SK-N-SH (cell line): ENCODE results near the gene PBX2. TPM values are rescaled to one million over a fixed set of nuclear protein-coding genes. Genes with fewer than 3 reads are reported as not detected.

Experiments
- CTCF ChIA-PET: fragments of 300-600, 350-600 bp; formaldehyde crosslinking; extraction: SDS; loops from one replicate; lab custom pipeline; 2021; lab: Yijun Ruan, JAX
- POLR2A ChIA-PET: fragments of 350-600 bp; sonication (Branson Sonifier 250); formaldehyde crosslinking; extraction: SDS; loops from one replicate; lab custom pipeline; 2020; ENCODE audit warnings: antibody characterized with exemption, inconsistent platforms; lab: Yijun Ruan, JAX
- DNase-seq: peaks from one replicate; pipeline ENCODE4 v3.0.0; 2012
- H2AFZ ChIP-seq: fragments of 200-600 bp; sonication (generic); 2 replicates; pipeline ENCODE4 v1.8.1; 2016; ENCODE audit warnings: antibody characterized with exemption, mild to moderate bottlenecking, low read depth
- H3F3A ChIP-seq: fragments of 200-600 bp; sonication (generic); replicated peaks from 2 replicates; pipeline ENCODE3; 2016; ENCODE audit warnings: antibody characterized with exemption, mild to moderate bottlenecking; ENCODE audit not compliant: insufficient read depth
- H3K27ac ChIP-seq, 2 experiments: fragments of 200-500 bp in 1 of 2; fragments of 200-600 bp in 1 of 2; sonication (Bioruptor generic) in 1 of 2; sonication (generic), shearing (Covaris generic) in 1 of 2; 2 replicates each; pipeline versions ENCODE4 v1.5.1 to v1.6.1; 2014 to 2016; ENCODE audit warnings: low read depth in 2 of 2, inconsistent platforms in 1 of 2, low read length in 1 of 2, mild to moderate bottlenecking in 1 of 2, mixed read lengths in 1 of 2
- H3K27me3 ChIP-seq: fragments of 200-600 bp; sonication (generic), shearing (Covaris generic); 2 replicates; pipeline ENCODE4 v1.6.1; 2016; ENCODE audit warnings: mixed run types; ENCODE audit not compliant: insufficient read depth
- H3K36me3 ChIP-seq, 2 experiments: fragments of 200-500 bp in 1 of 2; fragments of 200-600 bp in 1 of 2; sonication (Bioruptor generic) in 1 of 2; sonication (generic) in 1 of 2; replicated peaks in 1 of 2; 2 replicates each; pipeline versions ENCODE3 to v1.5.1; 2014 to 2016; ENCODE audit warnings: low read length in 1 of 2, mild to moderate bottlenecking in 1 of 2; ENCODE audit not compliant: insufficient read depth in 2 of 2, control insufficient read depth in 1 of 2
- H3K4me1 ChIP-seq, 2 experiments: fragments of 200-500 bp in 1 of 2; fragments of 200-600 bp in 1 of 2; sonication (Bioruptor generic) in 1 of 2; sonication (generic), shearing (Covaris generic) in 1 of 2; 2 replicates each; pipeline versions ENCODE4 v1.5.1 to v1.6.1; 2014 to 2016; ENCODE audit warnings: low read depth in 1 of 2, low read length in 1 of 2, mixed run types in 1 of 2; ENCODE audit not compliant: insufficient read depth in 2 of 2, control insufficient read depth in 1 of 2
- H3K4me2 ChIP-seq: fragments of 200-600 bp; sonication (generic), shearing (Covaris generic); 2 replicates; pipeline ENCODE4 v1.6.1; 2017; ENCODE audit warnings: mixed run types
- H3K4me3 ChIP-seq, 2 experiments: fragments of 200-500 bp in 1 of 2; fragments of 200-600 bp in 1 of 2; sonication (Bioruptor generic) in 1 of 2; sonication (generic), shearing (Covaris generic) in 1 of 2; 2 replicates each; pipeline versions ENCODE4 v1.5.1 to v1.8.1; 2014 to 2016; ENCODE audit warnings: low read depth in 2 of 2, inconsistent platforms in 1 of 2, low read length in 1 of 2, mild to moderate bottlenecking in 1 of 2, mixed read lengths in 1 of 2, moderate library complexity in 1 of 2
- H3K79me2 ChIP-seq: fragments of 200-600 bp; sonication (generic); 2 replicates; pipeline ENCODE4 v1.8.1; 2017; ENCODE audit warnings: mild to moderate bottlenecking; ENCODE audit not compliant: insufficient read depth
- H3K9ac ChIP-seq: fragments of 200-600 bp; sonication (generic); 2 replicates; pipeline ENCODE4 v1.6.1; 2017; ENCODE audit warnings: mixed run types
- H3K9me2 ChIP-seq: fragments of 200-600 bp; sonication (generic); 2 replicates; pipeline ENCODE4 v1.6.1; 2017; ENCODE audit warnings: mixed run types
- H3K9me3 ChIP-seq: fragments of 200-600 bp; sonication (generic); 2 replicates; pipeline ENCODE4 v1.6.1; 2017; ENCODE audit warnings: mixed run types, mild to moderate bottlenecking, moderate library complexity
- H4K20me1 ChIP-seq: fragments of 200-600 bp; sonication (generic); 2 replicates; pipeline ENCODE4 v1.6.1; 2017; ENCODE audit warnings: mild to moderate bottlenecking, mixed run types; ENCODE audit not compliant: insufficient read depth
- CHD2 ChIP-seq: fragments of 150-350 bp; IDR thresholded peaks from 2 replicates; pipeline ENCODE4 v1.6.1; 2018; ENCODE audit warnings: low read length; ENCODE audit not compliant: partially characterized antibody
- ELF1 ChIP-seq: IDR thresholded peaks from 2 replicates; pipeline ENCODE4 v1.4.0; 2012
- EP300 ChIP-seq, 2 experiments: IDR thresholded peaks; 2 replicates each; pipeline versions ENCODE4 v1.4.0 to v1.6.1; 2012; ENCODE audit warnings: borderline replicate concordance in 1 of 2, low read depth in 1 of 2, low read length in 1 of 2
- EZH2phosphoT487 ChIP-seq: fragments of 200-600 bp; sonication (generic); IDR thresholded peaks from 2 replicates; pipeline ENCODE4 v1.6.1; 2017; ENCODE audit warnings: low read depth, mixed run types, mild to moderate bottlenecking, antibody characterized with exemption, moderate library complexity, borderline replicate concordance
- FOXJ3 ChIP-seq: sonication (generic); formaldehyde crosslinking; IDR thresholded peaks from 2 replicates; pipeline ENCODE4 v1.5.1; 2020; ENCODE audit warnings: mild to moderate bottlenecking, missing genetic modification reagents
- JUND ChIP-seq: IDR thresholded peaks from 2 replicates; pipeline ENCODE4 v1.4.0; 2012
- MAX ChIP-seq: IDR thresholded peaks from 2 replicates; pipeline ENCODE4 v1.4.0; 2012; ENCODE audit warnings: low read depth
- MEF2A ChIP-seq: IDR thresholded peaks from 2 replicates; pipeline ENCODE4 v1.4.0; 2012; ENCODE audit warnings: low read depth, borderline replicate concordance
- MXI1 ChIP-seq: IDR thresholded peaks from 2 replicates; pipeline ENCODE4 v1.6.1; 2012; ENCODE audit warnings: mild to moderate bottlenecking, low read depth, low read length, improper control_type of control experiment
- NRF1 ChIP-seq: IDR thresholded peaks from 2 replicates; pipeline ENCODE4 v1.6.1; 2012; ENCODE audit warnings: low read depth, mild to moderate bottlenecking, low read length
- POLR2AphosphoS5 ChIP-seq: IDR thresholded peaks from 2 replicates; pipeline ENCODE4 v1.6.1; 2012; ENCODE audit warnings: low read depth, low read length
- RAD21 ChIP-seq: IDR thresholded peaks from 2 replicates; pipeline ENCODE4 v1.6.1; 2012; ENCODE audit warnings: mild to moderate bottlenecking, low read length
- RFX5 ChIP-seq: IDR thresholded peaks from 2 replicates; pipeline ENCODE4 v1.6.1; 2012; ENCODE audit warnings: mild to moderate bottlenecking, improper control_type of control experiment, low read length
- SMC3 ChIP-seq: IDR thresholded peaks from 2 replicates; pipeline ENCODE4 v1.6.1; 2012; ENCODE audit warnings: low read depth, low read length, improper control_type of control experiment
- TAF1 ChIP-seq: IDR thresholded peaks from 2 replicates; pipeline ENCODE4 v1.6.1; 2012; ENCODE audit warnings: low read depth, mild to moderate bottlenecking, low read length, moderate library complexity, borderline replicate concordance
- TCF12 ChIP-seq: IDR thresholded peaks from 2 replicates; pipeline ENCODE4 v1.4.0; 2012
- TEAD4 ChIP-seq: IDR thresholded peaks from 2 replicates; pipeline ENCODE4 v1.4.0; 2012; ENCODE audit warnings: mild to moderate bottlenecking, borderline replicate concordance; ENCODE audit not compliant: insufficient read depth
- YY1 ChIP-seq: IDR thresholded peaks from 2 replicates; pipeline ENCODE4 v1.4.0; 2012; ENCODE audit warnings: low read depth, mild to moderate bottlenecking
- WGBS: methylation state at CpG from one replicate; pipeline ENCODE4 v1.1.6; 2017; ENCODE audit warnings: low lambda C conversion rate; 5-methylcytosine and 5-hydroxymethylcytosine counted together
- polyA plus RNA-seq, 3 experiments: library from polyadenylated mRNA; depleted of rRNA; stranded (reverse); fragments of >200 nt; gene quantifications; 2 replicates each; pipeline ENCODE4 v1.2.3, GENCODE V29; 2012
- TF ChIP-seq, protein P1 (sequence below): IDR thresholded peaks from 2 replicates; pipeline ENCODE4 v1.6.1; 2012; ENCODE audit warnings: mild to moderate bottlenecking, low read depth, low read length, moderate library complexity
- TF ChIP-seq, protein P2 (sequence below): fragments of 200-600 bp; sonication (generic); IDR thresholded peaks from 2 replicates; pipeline ENCODE4 v1.6.1; 2017; ENCODE audit warnings: antibody characterized with exemption, mild to moderate bottlenecking, moderate library complexity
- TF ChIP-seq, protein P3 (sequence below): IDR thresholded peaks from 2 replicates; pipeline ENCODE4 v1.4.0; 2012; ENCODE audit warnings: low read depth, borderline replicate concordance

The PBX2 gene
- polyA plus RNA-seq, 1 of the 3 experiments (the other 2 are of a cell fraction) = 74.5 TPM

DNA sequence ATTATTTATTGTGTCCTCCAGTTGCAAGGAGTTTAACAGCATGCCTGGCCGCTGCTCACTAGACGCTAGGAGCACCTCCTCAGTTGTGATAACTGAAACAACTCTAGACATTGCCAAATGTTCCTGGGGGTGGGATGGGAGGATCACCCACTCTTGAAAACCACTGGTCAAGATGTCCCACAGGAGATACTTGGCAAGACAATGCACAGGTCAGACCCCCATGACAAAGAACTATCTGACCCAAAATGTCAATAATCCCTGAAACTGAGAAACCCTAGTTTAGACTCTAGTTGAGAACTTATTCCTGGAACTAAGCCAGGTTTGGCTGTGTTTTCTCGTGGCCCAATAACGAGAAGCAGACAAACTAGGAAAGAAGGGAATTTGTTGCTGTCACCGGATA, 50.4 kb downstream of the PBX2 start:
- no peaks in the 10 kb centered on the region for H3K79me2 ChIP-seq
- TF ChIP-seq MAX (no peak), JUND (no peak), TAF1 (no peak), TCF12 (no peak)
- TF ChIP-seq, protein P1, sequence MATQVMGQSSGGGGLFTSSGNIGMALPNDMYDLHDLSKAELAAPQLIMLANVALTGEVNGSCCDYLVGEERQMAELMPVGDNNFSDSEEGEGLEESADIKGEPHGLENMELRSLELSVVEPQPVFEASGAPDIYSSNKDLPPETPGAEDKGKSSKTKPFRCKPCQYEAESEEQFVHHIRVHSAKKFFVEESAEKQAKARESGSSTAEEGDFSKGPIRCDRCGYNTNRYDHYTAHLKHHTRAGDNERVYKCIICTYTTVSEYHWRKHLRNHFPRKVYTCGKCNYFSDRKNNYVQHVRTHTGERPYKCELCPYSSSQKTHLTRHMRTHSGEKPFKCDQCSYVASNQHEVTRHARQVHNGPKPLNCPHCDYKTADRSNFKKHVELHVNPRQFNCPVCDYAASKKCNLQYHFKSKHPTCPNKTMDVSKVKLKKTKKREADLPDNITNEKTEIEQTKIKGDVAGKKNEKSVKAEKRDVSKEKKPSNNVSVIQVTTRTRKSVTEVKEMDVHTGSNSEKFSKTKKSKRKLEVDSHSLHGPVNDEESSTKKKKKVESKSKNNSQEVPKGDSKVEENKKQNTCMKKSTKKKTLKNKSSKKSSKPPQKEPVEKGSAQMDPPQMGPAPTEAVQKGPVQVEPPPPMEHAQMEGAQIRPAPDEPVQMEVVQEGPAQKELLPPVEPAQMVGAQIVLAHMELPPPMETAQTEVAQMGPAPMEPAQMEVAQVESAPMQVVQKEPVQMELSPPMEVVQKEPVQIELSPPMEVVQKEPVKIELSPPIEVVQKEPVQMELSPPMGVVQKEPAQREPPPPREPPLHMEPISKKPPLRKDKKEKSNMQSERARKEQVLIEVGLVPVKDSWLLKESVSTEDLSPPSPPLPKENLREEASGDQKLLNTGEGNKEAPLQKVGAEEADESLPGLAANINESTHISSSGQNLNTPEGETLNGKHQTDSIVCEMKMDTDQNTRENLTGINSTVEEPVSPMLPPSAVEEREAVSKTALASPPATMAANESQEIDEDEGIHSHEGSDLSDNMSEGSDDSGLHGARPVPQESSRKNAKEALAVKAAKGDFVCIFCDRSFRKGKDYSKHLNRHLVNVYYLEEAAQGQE = no peak
- TF ChIP-seq, all 33 proteins: peak for 0
- ChIA-PET CTCF (no interaction called here), POLR2A (no interaction called here)
- no peak overlapping the region for H2AFZ ChIP-seq
- H3K4me3 ChIP-seq = no peak overlapping the region
- no peaks in the 10 kb centered on the region for H4K20me1 ChIP-seq
- no peak for DNase-seq
- no peaks in the 10 kb centered on the region for H3F3A ChIP-seq
- H3K9me3 ChIP-seq = no peaks in the 10 kb centered on the region
- no peak overlapping the region for H3K27ac ChIP-seq
- H3K4me2 ChIP-seq = no peak overlapping the region
- H3K27me3 ChIP-seq = no peaks in the 10 kb centered on the region
- H3K9me2 ChIP-seq = no peaks in the 10 kb centered on the region
- no peaks in the 10 kb centered on the region for H3K36me3 ChIP-seq
- WGBS = 74% methylated on average over 5 of the region's 5 CpGs
- H3K4me1 ChIP-seq = no peaks in the 10 kb centered on the region
- H3K9ac ChIP-seq = no peak overlapping the region

- no peak overlapping the region for H3K4me3 ChIP-seq
- H3F3A ChIP-seq = no peaks in the 10 kb centered on the region
- no peaks in the 10 kb centered on the region for H3K9me3 ChIP-seq
- no peak for DNase-seq
- no peak overlapping the region for H3K4me2 ChIP-seq
- H3K27me3 ChIP-seq = no peaks in the 10 kb centered on the region
- ChIA-PET CTCF (no interaction called here), POLR2A (no interaction called here)
- TF ChIP-seq, protein P2, sequence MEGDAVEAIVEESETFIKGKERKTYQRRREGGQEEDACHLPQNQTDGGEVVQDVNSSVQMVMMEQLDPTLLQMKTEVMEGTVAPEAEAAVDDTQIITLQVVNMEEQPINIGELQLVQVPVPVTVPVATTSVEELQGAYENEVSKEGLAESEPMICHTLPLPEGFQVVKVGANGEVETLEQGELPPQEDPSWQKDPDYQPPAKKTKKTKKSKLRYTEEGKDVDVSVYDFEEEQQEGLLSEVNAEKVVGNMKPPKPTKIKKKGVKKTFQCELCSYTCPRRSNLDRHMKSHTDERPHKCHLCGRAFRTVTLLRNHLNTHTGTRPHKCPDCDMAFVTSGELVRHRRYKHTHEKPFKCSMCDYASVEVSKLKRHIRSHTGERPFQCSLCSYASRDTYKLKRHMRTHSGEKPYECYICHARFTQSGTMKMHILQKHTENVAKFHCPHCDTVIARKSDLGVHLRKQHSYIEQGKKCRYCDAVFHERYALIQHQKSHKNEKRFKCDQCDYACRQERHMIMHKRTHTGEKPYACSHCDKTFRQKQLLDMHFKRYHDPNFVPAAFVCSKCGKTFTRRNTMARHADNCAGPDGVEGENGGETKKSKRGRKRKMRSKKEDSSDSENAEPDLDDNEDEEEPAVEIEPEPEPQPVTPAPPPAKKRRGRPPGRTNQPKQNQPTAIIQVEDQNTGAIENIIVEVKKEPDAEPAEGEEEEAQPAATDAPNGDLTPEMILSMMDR = no peak
- no peak for TF ChIP-seq POLR2AphosphoS5
- no peak for TF ChIP-seq MXI1
- TF ChIP-seq NRF1 = no peak
- TF ChIP-seq FOXJ3 (CRISPR knock-in tag) = no peak
- no peak for TF ChIP-seq RFX5
- no peak for TF ChIP-seq MAX
- TF ChIP-seq, protein P3, sequence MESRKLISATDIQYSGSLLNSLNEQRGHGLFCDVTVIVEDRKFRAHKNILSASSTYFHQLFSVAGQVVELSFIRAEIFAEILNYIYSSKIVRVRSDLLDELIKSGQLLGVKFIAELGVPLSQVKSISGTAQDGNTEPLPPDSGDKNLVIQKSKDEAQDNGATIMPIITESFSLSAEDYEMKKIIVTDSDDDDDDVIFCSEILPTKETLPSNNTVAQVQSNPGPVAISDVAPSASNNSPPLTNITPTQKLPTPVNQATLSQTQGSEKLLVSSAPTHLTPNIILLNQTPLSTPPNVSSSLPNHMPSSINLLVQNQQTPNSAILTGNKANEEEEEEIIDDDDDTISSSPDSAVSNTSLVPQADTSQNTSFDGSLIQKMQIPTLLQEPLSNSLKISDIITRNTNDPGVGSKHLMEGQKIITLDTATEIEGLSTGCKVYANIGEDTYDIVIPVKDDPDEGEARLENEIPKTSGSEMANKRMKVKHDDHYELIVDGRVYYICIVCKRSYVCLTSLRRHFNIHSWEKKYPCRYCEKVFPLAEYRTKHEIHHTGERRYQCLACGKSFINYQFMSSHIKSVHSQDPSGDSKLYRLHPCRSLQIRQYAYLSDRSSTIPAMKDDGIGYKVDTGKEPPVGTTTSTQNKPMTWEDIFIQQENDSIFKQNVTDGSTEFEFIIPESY = no peak
- no peak for TF ChIP-seq TAF1
- no peak for TF ChIP-seq YY1
- no peak for TF ChIP-seq MEF2A
- TF ChIP-seq ELF1 = no peak
- TF ChIP-seq EP300 (IDR thresholded peaks at IDR 0.05; ENCODE audit: borderline replicate concordance in 1 of 2, low read depth in 1 of 2, low read length in 1 of 2) = no peak
- no peak for TF ChIP-seq EZH2phosphoT487
- no peak for TF ChIP-seq TEAD4
- TF ChIP-seq SMC3 = no peak
- TF ChIP-seq CHD2 = no peak
- no peak for TF ChIP-seq RAD21
- TF ChIP-seq JUND = no peak
- no peak overlapping the region for H2AFZ ChIP-seq
- no peak overlapping the region for H3K9ac ChIP-seq
- no peaks in the 10 kb centered on the region for H3K79me2 ChIP-seq
- H3K4me1 ChIP-seq = no peaks in the 10 kb centered on the region
- no peaks in the 10 kb centered on the region for H4K20me1 ChIP-seq
- no peaks in the 10 kb centered on the region for H3K36me3 ChIP-seq
- H3K9me2 ChIP-seq = no peaks in the 10 kb centered on the region
- H3K27ac ChIP-seq = no peak overlapping the region
Measured at GRCh38 chr6:32137454-32137853, 52.5 kb downstream of the PBX2 start.
